Breast epithelium (tissue), 4 donors: ENCODE data around the gene DMD. TPM values are rescaled to one million over a fixed set of nuclear protein-coding genes. Genes with fewer than 3 reads are reported as not detected.

Experiments
- DNase-seq, 2 donors: peaks; one replicate each; pipeline ENCODE4 v3.0.0-alpha.2; 2019; ENCODE audit warnings: low spot score in 2 of 2
- H3K27ac ChIP-seq, 2 donors: fragments of 200-600 bp; sonication (generic) in 1 of 2; one replicate each; pipeline ENCODE4 v1.5.1; 2016 to 2019; ENCODE audit warnings: mild to moderate bottlenecking in 1 of 2
- H3K27me3 ChIP-seq, 2 donors: fragments of 200-600 bp; sonication (generic) in 1 of 2; one replicate each; pipeline versions ENCODE4 v1.5.1 to v1.6.0; 2017 to 2019; ENCODE audit warnings: control low read depth in 1 of 2, mild to moderate bottlenecking in 1 of 2
- H3K36me3 ChIP-seq: fragments of 200-600 bp; one replicate; pipeline ENCODE4 v1.5.1; 2019
- H3K4me1 ChIP-seq, 2 donors: fragments of 200-600 bp; sonication (generic); one replicate each; pipeline ENCODE4 v1.5.1; 2016 to 2019; ENCODE audit warnings: control low read depth in 1 of 2
- H3K4me3 ChIP-seq, 3 donors: fragments of 200-600 bp; sonication (generic); 1 replicate in 2 of 3; 2 replicates in 1 of 3; pipeline ENCODE4 v1.5.1; 2016 to 2019; ENCODE audit warnings: mild to moderate bottlenecking in 3 of 3, moderate library complexity in 2 of 3
- H3K9me3 ChIP-seq, 2 donors: fragments of 200-600 bp; sonication (generic) in 1 of 2; one replicate each; pipeline ENCODE4 v1.5.1; 2016 to 2019; ENCODE audit warnings: control low read depth in 1 of 2
- CTCF ChIP-seq, 3 donors: fragments of 450-650 bp; IDR thresholded peaks; one replicate each; pipeline ENCODE4 v1.5.1; 2016 to 2017; ENCODE audit warnings: antibody characterized with exemption in 3 of 3, mild to moderate bottlenecking in 3 of 3, moderate library complexity in 3 of 3
- POLR2A ChIP-seq: fragments of 450-650 bp; IDR thresholded peaks from one replicate; pipeline ENCODE4 v1.6.1; 2016; ENCODE audit warnings: antibody characterized with exemption, mild to moderate bottlenecking, moderate library complexity
- POLR2AphosphoS5 ChIP-seq, 3 donors: sonication (generic); formaldehyde crosslinking; IDR thresholded peaks; one replicate each; pipeline ENCODE4 v1.6.1; 2017; ENCODE audit warnings: antibody characterized with exemption in 3 of 3
- intact Hi-C: fragments of 100-400 bp; cut with DNase I; formaldehyde crosslinking; loops from one replicate; pipeline ENCODE4 v1.15.1; 2023; ENCODE audit warnings: low total_unique reads
- total RNA-seq, 3 donors: library from RNA; depleted of rRNA; stranded (reverse); fragments of >200 nt; gene quantifications; one replicate each; pipeline ENCODE4 v1.1.0, GENCODE V29; 2016

The DMD gene
- total RNA-seq, 3 donors from 2014 or later = 57.0 to 135 (median 65.2) TPM

GRCh38 chrX:32562261-32562660 lies 649.1 kb downstream of the DMD start:
- no peaks in the 10 kb centered on the region for H3K9me3 ChIP-seq
- TF ChIP-seq CTCF (IDR thresholded peaks at IDR 0.05) (no peak), POLR2AphosphoS5 (IDR thresholded peaks at IDR 0.05) (no peak), POLR2A (no peak)
- no peak overlapping the region for H3K4me3 ChIP-seq
- no peaks in the 10 kb centered on the region for H3K36me3 ChIP-seq
- intact Hi-C loops = no loop called here
- no peak for DNase-seq
- no peak overlapping the region for H3K27ac ChIP-seq
- H3K4me1 ChIP-seq = no peaks in the 10 kb centered on the region
- H3K27me3 ChIP-seq = peaks cover 0 to 4% of the 10 kb centered on the region in 2 donors

- TF ChIP-seq POLR2AphosphoS5 (IDR thresholded peaks at IDR 0.05) = no peak
- no peak for TF ChIP-seq CTCF (IDR thresholded peaks at IDR 0.05)
- no peak for TF ChIP-seq POLR2A
- H3K27me3 ChIP-seq = no peaks in the 10 kb centered on the region
- intact Hi-C loops = no loop called here
- H3K4me3 ChIP-seq = no peak overlapping the region
- H3K4me1 ChIP-seq = no peaks in the 10 kb centered on the region
- no peak overlapping the region for H3K27ac ChIP-seq
- DNase-seq = no peak
- no peaks in the 10 kb centered on the region for H3K9me3 ChIP-seq
- no peaks in the 10 kb centered on the region for H3K36me3 ChIP-seq
These were observed 666.2 kb downstream of the DMD start for GRCh38 chrX:32545101-32545500.

- Histone ChIP-seq H3K4me1 (no peaks in the 10 kb centered on the region), H3K27me3 (peaks cover 0 to 17% of the 10 kb centered on the region in 2 donors), H3K27ac (no peak overlapping the region), H3K36me3 (no peaks in the 10 kb centered on the region), H3K9me3 (no peaks in the 10 kb centered on the region), H3K4me3 (no peak overlapping the region)
- intact Hi-C loops = no loop called here
- TF ChIP-seq POLR2AphosphoS5 (IDR thresholded peaks at IDR 0.05) (no peak), POLR2A (no peak), CTCF (IDR thresholded peaks at IDR 0.05) (no peak)
- no peak for DNase-seq
These were observed 672.8 kb downstream of the DMD start for GRCh38 chrX:32538554-32538953.

- Histone ChIP-seq H3K36me3 (no peaks in the 10 kb centered on the region), H3K9me3 (no peaks in the 10 kb centered on the region), H3K27me3 (peaks cover 0 to 21% of the 10 kb centered on the region in 2 donors), H3K27ac (no peak overlapping the region), H3K4me1 (no peaks in the 10 kb centered on the region), H3K4me3 (no peak overlapping the region)
- intact Hi-C loops = no loop called here
- DNase-seq = no peak
- TF ChIP-seq POLR2A (no peak), POLR2AphosphoS5 (IDR thresholded peaks at IDR 0.05) (no peak), CTCF (IDR thresholded peaks at IDR 0.05) (no peak)
These were observed 677.5 kb downstream of the DMD start for GRCh38 chrX:32533848-32534247.

GRCh38 chrX:32532262-32532661 lies 679.1 kb downstream of the DMD start:
- H3K27ac ChIP-seq = no peak overlapping the region

More at GRCh38 chrX:32532262-32532661, 679.1 kb downstream of the DMD start:
- no peak for DNase-seq
- Histone ChIP-seq H3K4me1 (no peaks in the 10 kb centered on the region), H3K9me3 (no peaks in the 10 kb centered on the region), H3K27me3 (peaks cover 0 to 21% of the 10 kb centered on the region in 2 donors), H3K4me3 (no peak overlapping the region), H3K36me3 (no peaks in the 10 kb centered on the region)
- TF ChIP-seq POLR2AphosphoS5 (IDR thresholded peaks at IDR 0.05) (no peak), CTCF (IDR thresholded peaks at IDR 0.05) (no peak)
- intact Hi-C loops = no loop called here
